Activated T-cell treated with anti-CD3 and anti-CD28 coated beads, Interleukin-2, amount 50 U/mL, for 4 hours (primary cell): ENCODE measurements around the gene AMDHD2. TPM values are rescaled to one million over a fixed set of nuclear protein-coding genes. Genes with fewer than 3 reads are reported as not detected.
A peak's percentile ranks its signal among the peaks of the same experiment; 100 is the strongest.

Experiments used
- ATAC-seq, 2 donors: fragments of 200-7000 bp; cut with Tn5 transposase; one replicate each; pipeline ENCODE4 v1.10.0; 2021
- DNase-seq: peaks from one replicate; pipeline ENCODE4 v3.0.0-alpha.2; 2020
- H3K27me3 Mint-ChIP-seq: one replicate; pipeline ENCODE4 v1.8.0; 2021; ENCODE audit warnings: low read depth, mixed read lengths
- H3K36me3 Mint-ChIP-seq: one replicate; pipeline ENCODE4 v1.8.0; 2022; ENCODE audit warnings: mixed read lengths; ENCODE audit not compliant: insufficient read depth
- H3K4me1 Mint-ChIP-seq: one replicate; pipeline ENCODE4 v1.8.0; 2021; ENCODE audit warnings: low read depth, mixed read lengths
- H3K4me3 Mint-ChIP-seq: one replicate; pipeline ENCODE4 v1.8.0; 2021; ENCODE audit warnings: mild to moderate bottlenecking, moderate library complexity, mixed read lengths
- H3K9me3 Mint-ChIP-seq: one replicate; pipeline ENCODE4 v1.8.0; 2021; ENCODE audit warnings: mixed read lengths
- total RNA-seq, 3 donors: library from RNA; stranded (reverse); gene quantifications; one replicate each; pipeline ENCODE4 v1.2.1, GENCODE V29; 2021

AMDHD2 gene
- total RNA-seq, 3 donors from 2014 or later: 32.0 to 35.3 (median 35.0) TPM

GRCh38 chr16:2500918-2501750, 19.0 kb upstream of the AMDHD2 start:
- H3K4me1 Mint-ChIP-seq: no peaks in the 10 kb centered on the region
- peak; percentile 98 for ATAC-seq
- H3K9me3 Mint-ChIP-seq: no peaks in the 10 kb centered on the region
- no peak overlapping the region for H3K4me3 Mint-ChIP-seq
- no peaks in the 10 kb centered on the region for H3K27me3 Mint-ChIP-seq
- peak; percentile 81 for DNase-seq
- H3K36me3 Mint-ChIP-seq: peaks cover 4% of the 10 kb centered on the region

DNA sequence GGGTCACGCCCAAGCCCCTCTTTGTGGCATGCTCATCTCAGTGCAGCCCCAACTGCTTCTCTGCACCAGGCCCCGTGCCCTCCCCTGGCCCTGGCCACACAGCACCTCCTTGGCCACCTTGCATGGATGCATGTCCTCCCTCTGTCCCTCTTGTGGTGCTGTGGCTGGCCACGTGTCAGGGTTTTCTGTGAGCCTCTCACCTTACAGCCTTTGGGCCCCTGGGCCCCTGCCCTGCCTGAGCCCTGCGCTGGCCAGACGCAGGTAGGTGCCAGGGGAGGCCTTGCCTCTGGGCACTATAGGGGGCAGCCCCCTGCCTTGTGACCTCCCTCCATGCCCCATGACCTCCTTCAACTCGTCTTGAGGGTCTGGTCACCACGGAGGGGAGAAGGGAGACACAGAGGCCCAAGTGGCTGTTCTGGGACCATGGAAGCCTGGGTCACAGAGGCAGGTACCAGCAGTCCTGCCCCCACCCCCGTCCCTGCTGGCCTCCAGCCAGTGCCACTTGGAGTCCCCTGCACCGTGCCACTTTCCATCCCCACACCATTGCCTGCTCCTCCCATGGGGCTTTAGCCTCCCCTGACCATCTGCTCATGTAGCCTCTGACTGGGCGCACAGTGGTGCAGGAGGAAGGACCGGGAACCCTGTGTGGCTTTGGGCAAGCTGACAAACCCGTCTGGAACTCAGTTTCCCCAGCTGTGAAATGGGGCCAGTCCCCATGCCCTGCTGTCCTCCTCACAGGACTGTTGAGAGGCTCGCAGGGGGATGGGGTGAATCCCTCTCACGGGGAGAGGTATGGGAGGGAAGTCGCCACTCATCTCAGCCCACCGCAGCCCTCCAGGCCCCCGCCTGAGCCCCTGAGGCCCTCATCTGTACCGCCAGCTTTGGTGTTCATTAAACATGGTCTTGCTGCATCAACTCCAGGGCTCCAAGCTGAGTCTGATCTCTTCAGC, 17.9 kb upstream of the AMDHD2 start:
- no peaks in the 10 kb centered on the region for H3K27me3 Mint-ChIP-seq
- ATAC-seq (no peak), DNase-seq (no peak)
- no peaks in the 10 kb centered on the region for H3K9me3 Mint-ChIP-seq
- no peak overlapping the region for H3K4me3 Mint-ChIP-seq
- no peaks in the 10 kb centered on the region for H3K4me1 Mint-ChIP-seq
- H3K36me3 Mint-ChIP-seq: peaks cover 2% of the 10 kb centered on the region

DNA sequence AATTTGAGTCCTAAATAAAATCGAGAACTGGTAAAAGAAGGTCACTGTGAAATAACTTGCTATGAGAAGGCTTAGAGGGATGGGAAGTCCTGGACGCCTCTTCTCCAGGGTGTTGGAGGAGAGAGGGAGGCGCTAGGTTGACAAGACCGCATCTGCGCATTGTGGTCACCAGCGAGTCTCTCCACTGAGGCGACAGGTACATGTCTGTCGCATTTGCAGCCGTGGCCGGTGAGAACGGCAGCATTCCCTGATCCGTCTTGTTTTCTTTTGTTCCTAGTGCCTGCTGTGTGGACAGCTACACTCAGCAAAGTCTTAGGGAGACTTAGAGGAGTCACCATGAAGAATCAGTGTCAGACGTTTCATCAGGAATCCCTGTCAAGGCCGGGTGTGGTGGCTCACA, 14.5 kb upstream of the AMDHD2 start:
- peaks cover 7% of the 10 kb centered on the region for H3K4me1 Mint-ChIP-seq
- no peak overlapping the region for H3K4me3 Mint-ChIP-seq
- no peaks in the 10 kb centered on the region for H3K27me3 Mint-ChIP-seq
- no peaks in the 10 kb centered on the region for H3K36me3 Mint-ChIP-seq
- no peak for ATAC-seq
- no peaks in the 10 kb centered on the region for H3K9me3 Mint-ChIP-seq
- DNase-seq: no peak

GRCh38 chr16:2507052-2507659, 13.0 kb upstream of the AMDHD2 start:
- H3K9me3 Mint-ChIP-seq: no peaks in the 10 kb centered on the region
- DNase-seq (no peak), ATAC-seq (no peak)
- no peaks in the 10 kb centered on the region for H3K27me3 Mint-ChIP-seq
- H3K4me1 Mint-ChIP-seq: peaks cover 9% of the 10 kb centered on the region
- H3K4me3 Mint-ChIP-seq: no peak overlapping the region
- H3K36me3 Mint-ChIP-seq: no peaks in the 10 kb centered on the region

DNA sequence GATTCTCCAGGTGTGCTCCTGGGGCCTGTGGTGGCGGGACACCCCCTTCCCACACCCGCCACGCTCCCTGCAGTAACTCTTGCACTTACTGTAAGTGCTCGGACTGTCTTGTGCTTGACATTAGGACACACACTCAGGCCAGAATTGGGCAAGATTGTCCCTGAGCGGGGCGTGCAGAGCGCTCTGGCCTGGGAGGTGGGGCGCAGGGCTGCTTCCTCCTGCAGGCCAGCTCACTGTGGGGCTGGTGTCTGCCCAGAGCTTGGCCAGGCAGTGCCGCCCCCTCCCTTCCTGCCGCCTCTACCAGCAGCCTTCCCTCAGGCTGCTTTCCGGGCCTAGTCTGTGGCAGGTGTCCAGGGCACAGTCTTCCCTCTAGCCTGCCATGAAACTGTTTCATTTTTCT, 12.5 kb upstream of the AMDHD2 start:
- Mint-ChIP-seq H3K9me3 (no peaks in the 10 kb centered on the region), H3K36me3 (no peaks in the 10 kb centered on the region), H3K4me1 (peaks cover 13% of the 10 kb centered on the region), H3K4me3 (no peak overlapping the region), H3K27me3 (no peaks in the 10 kb centered on the region)
- DNase-seq (no peak), ATAC-seq (no peak)

- H3K4me3 Mint-ChIP-seq: no peak overlapping the region
- H3K9me3 Mint-ChIP-seq: no peaks in the 10 kb centered on the region
- no peaks in the 10 kb centered on the region for H3K27me3 Mint-ChIP-seq
- peaks cover 18% of the 10 kb centered on the region for H3K4me1 Mint-ChIP-seq
- ATAC-seq: no peak
- H3K36me3 Mint-ChIP-seq: no peaks in the 10 kb centered on the region
- no peak for DNase-seq
Observed at GRCh38 chr16:2508722-2509400, 11.3 kb upstream of the AMDHD2 start.

GRCh38 chr16:2511128-2511800, 8.9 kb upstream of the AMDHD2 start:
- DNase-seq (peak; percentile 3), ATAC-seq (no peak)
- Mint-ChIP-seq H3K9me3 (no peaks in the 10 kb centered on the region), H3K27me3 (no peaks in the 10 kb centered on the region), H3K4me1 (peaks cover 29% of the 10 kb centered on the region), H3K4me3 (no peak overlapping the region), H3K36me3 (peaks cover under 1% of the 10 kb centered on the region)

DNA sequence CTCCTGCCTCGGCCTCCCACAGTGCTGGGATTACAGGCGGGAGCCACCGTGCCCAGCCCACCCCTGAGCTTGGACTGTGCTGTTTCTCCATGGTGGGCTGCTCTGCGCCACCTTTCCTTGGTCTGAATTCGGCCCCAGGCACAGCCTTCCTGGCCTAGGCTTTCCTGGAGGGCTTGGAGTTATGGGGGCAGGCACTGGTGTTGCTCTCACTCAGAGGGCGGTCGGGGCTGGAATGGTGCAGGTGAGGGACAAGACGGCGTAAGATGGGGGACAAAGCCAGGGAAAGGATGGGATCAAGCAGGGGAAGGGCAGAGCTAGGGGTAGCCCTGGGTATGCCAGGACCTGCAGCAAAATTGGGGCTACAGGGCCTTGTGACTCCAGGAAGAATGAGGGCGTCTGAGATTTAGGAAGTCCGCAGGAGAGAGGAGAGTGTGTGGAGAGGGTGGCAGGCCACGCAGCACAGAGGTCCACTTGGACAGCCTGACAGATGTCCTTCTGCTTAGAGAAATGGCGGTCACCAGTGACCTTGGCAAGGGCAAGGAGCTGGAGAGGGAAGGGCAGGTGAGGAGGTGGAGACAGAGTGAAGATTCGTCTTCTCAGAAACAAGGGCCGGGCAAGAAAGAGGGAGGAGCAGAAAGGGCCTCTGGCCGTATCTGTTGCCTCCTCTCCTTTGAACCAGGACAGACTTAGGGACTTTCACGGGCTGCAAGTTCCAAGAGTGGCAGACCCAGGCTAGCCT, 8.0 kb upstream of the AMDHD2 start:
- peaks cover 38% of the 10 kb centered on the region for H3K4me1 Mint-ChIP-seq
- peak overlapping the region; percentile 86 for H3K4me3 Mint-ChIP-seq
- H3K36me3 Mint-ChIP-seq: peaks cover 6% of the 10 kb centered on the region
- H3K9me3 Mint-ChIP-seq: no peaks in the 10 kb centered on the region
- ATAC-seq (no peak), DNase-seq (peak; percentile 2)
- H3K27me3 Mint-ChIP-seq: no peaks in the 10 kb centered on the region

DNA sequence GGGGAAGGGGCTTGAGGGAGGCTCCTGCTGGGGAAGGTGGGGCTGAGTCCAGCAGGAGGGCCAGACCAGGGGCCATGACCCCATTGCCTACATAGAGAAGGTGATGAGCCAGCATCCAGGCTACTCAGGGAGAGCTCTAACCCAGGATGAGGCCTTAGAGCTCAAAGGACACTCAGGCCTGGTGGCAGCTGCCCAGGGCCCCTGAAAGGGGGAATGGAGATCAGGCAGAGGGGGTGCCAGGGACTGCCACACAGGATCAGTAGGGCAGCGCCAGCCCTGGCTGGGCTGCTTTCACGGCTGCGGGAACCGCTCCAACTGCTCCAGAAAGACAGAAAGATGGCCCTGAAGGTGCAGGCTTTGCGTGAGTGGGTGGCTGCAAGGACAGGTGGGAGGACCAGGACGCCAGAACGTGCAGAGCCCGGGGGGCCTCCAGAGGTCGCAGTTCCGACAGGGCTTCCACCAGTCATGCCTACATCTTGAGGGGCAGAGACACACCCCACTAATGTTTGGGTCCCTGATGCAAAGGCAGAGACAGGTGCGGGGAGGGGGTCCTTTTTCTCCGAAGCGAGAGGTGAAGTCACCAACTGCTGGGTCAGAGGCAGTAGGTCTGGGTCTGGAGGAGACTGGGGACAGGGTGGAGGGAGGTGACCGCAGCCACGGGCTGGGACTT, 7.3 kb upstream of the AMDHD2 start:
- Mint-ChIP-seq H3K27me3 (no peaks in the 10 kb centered on the region), H3K4me3 (peak overlapping the region; percentile 86), H3K36me3 (peaks cover 6% of the 10 kb centered on the region), H3K9me3 (no peaks in the 10 kb centered on the region), H3K4me1 (peaks cover 45% of the 10 kb centered on the region)
- DNase-seq (peak; percentile 10), ATAC-seq (no peak)

- Mint-ChIP-seq H3K27me3 (no peaks in the 10 kb centered on the region), H3K4me1 (peaks cover 48% of the 10 kb centered on the region), H3K36me3 (peaks cover 6% of the 10 kb centered on the region), H3K4me3 (peak within 1 kb of the TSS; percentile 93), H3K9me3 (no peaks in the 10 kb centered on the region)
- ATAC-seq (peak; percentile 85 to 91), DNase-seq (peak; percentile 87)
Observed at GRCh38 chr16:2513405-2514332, 6.5 kb upstream of the AMDHD2 start, which contains the start of gene ATP6V0C. Gene ATP6V0C (plus strand): TSS chr16:2513952. CDS start chr16:2514104, 152 bp downstream.

DNA sequence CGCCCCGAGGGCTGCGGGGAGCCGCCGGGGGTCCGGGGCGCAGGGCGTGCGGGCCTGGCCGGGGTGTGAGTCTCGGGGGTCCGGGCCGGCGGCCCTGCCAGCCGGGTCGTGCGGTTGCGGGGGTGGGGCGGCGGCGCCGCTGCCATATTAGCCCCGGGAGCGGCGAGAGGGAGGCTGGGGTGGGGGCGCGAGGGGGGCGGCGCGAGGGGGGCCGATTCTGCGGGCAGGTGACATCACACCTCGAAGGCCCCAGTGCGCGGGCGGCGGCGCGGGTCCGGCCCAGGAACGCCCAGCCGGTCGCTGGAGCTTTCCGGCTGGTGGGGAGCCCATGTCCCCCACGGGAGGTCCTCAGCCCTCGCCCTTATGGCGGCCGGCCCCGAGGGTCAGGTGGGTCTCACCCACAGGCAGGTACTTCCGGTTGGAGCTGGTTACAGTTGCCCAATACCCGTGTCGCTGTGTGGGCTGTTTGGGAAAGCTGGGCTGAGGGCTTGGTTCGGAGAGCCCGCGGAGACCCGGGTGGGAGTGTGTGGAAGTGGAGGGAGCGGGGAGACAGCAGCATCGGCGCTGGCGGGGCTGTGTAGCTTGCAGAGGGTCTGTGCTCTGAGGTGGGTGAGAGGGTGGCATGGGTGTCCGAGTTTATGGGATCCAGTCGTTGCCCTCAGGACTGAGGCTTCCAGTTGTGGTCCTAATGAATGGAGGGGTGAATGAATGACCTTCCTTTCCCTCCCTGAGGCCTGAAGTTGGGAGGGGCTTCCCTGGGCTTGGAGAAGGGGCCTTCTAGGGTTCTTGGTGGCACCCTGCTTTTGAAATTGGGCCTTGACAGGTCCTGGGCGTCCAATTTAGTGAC, 5.6 kb upstream of the AMDHD2 start:
- H3K4me1 Mint-ChIP-seq: peaks cover 53% of the 10 kb centered on the region

More for the DNA sequence above, 5.6 kb upstream of the AMDHD2 start:
- peak; percentile 27 for DNase-seq
- H3K27me3 Mint-ChIP-seq: no peaks in the 10 kb centered on the region
- peaks cover 6% of the 10 kb centered on the region for H3K36me3 Mint-ChIP-seq
- H3K4me3 Mint-ChIP-seq: peak overlapping the region; percentile 93
- ATAC-seq: peak; percentile 5 to 8
- H3K9me3 Mint-ChIP-seq: no peaks in the 10 kb centered on the region
